Upper lobe of left lung (tissue), 4 donors: ENCODE measurements around the gene MLNR.

Experiments used
- EP300 ChIP-seq, 4 donors: sonication (generic); formaldehyde crosslinking; IDR thresholded peaks; one replicate each; pipeline ENCODE4 v1.5.1; 2017; ENCODE audit warnings: antibody characterized with exemption in 4 of 4, control low read depth in 2 of 4
- POLR2A ChIP-seq, 4 donors: fragments of 450-650 bp; IDR thresholded peaks; one replicate each; pipeline ENCODE4 v1.5.1; 2016 to 2017; ENCODE audit warnings: antibody characterized with exemption in 4 of 4, mild to moderate bottlenecking in 2 of 4
- POLR2AphosphoS5 ChIP-seq, 2 donors: sonication (generic); formaldehyde crosslinking; IDR thresholded peaks; one replicate each; pipeline ENCODE4 v1.5.1; 2017; ENCODE audit warnings: antibody characterized with exemption in 2 of 2
- TF ChIP-seq, protein P1 (sequence below), 6 experiments: fragments of 450-650 bp in 4 of 6; fragments of 200-600 bp in 2 of 6; sonication (generic) in 2 of 6; IDR thresholded peaks; one replicate each; pipeline ENCODE4 v1.5.1; 2016 to 2019; ENCODE audit warnings: antibody characterized with exemption in 6 of 6

- TF ChIP-seq, protein P1, sequence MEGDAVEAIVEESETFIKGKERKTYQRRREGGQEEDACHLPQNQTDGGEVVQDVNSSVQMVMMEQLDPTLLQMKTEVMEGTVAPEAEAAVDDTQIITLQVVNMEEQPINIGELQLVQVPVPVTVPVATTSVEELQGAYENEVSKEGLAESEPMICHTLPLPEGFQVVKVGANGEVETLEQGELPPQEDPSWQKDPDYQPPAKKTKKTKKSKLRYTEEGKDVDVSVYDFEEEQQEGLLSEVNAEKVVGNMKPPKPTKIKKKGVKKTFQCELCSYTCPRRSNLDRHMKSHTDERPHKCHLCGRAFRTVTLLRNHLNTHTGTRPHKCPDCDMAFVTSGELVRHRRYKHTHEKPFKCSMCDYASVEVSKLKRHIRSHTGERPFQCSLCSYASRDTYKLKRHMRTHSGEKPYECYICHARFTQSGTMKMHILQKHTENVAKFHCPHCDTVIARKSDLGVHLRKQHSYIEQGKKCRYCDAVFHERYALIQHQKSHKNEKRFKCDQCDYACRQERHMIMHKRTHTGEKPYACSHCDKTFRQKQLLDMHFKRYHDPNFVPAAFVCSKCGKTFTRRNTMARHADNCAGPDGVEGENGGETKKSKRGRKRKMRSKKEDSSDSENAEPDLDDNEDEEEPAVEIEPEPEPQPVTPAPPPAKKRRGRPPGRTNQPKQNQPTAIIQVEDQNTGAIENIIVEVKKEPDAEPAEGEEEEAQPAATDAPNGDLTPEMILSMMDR (IDR thresholded peaks at IDR 0.05): no peak
- TF ChIP-seq POLR2AphosphoS5 (IDR thresholded peaks at IDR 0.05) (no peak), POLR2A (IDR thresholded peaks at IDR 0.05) (no peak), EP300 (IDR thresholded peaks at IDR 0.05) (no peak)
These were observed 39.4 kb downstream of the MLNR start for GRCh38 chr13:49259586-49259985.
